Astrocyte (in vitro differentiated cells and primary cell): Measurements from ENCODE around the gene FSD1L.

Experiments
- EZH2 ChIP-seq: IDR thresholded peaks from 2 replicates; pipeline ENCODE4 v1.6.1; 2012; ENCODE audit warnings: mild to moderate bottlenecking, low read length, inconsistent platforms; ENCODE audit not compliant: insufficient read depth
- TF ChIP-seq, protein P1 (sequence below): IDR thresholded peaks from 2 replicates; pipeline ENCODE4 v1.5.1; 2011; ENCODE audit warnings: low read depth, mild to moderate bottlenecking, inconsistent platforms, low read length, moderate library complexity; ENCODE audit not compliant: insufficient read depth

DNA sequence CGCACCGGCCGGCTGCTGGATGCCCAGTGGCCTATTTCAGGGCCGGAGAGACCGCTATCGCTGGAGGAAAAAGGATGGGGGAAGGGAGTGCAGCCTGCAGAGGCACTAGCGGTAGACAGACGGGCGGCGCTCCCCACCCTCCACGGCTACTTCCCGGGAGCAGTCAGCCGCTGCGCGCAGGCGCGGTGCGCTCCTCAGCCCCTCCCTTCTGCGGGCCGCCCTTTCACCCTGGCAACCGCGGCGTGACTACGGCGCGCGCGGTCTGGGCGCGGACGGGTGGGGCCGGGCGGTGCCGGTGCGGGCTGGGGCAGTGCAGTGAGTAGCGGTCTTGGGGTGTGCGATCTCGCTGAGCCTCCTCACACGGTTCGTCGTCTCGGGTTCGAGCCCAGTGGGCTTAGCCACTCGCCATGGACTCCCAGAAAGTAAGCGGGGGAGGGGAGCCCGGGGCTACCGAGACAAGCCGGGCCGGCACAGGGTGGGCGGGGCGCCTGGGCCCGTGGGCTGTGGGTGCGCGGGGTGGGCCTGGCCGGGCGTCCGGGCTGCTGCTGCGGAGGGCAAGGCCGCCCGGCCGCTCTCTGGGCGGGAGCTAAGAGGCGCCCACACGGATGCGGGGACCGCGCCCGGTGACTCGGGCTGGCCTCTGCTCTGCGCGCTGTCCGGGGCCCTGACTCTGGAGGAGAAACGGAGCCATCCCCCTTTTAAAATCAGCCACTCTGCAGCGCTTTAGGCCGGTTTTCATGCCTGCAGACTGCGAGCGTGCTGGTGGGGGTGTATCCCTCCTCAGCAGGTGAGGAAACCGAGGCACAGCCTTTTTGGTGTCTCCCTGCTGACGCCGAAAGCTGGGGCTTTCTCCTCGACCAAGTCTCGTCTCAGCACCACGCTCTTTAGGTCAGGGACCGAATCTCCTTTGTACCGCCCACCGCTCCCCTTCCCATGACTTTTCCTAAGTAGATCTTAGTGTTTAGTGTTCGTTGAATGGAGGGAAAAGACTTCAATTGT lies at the start of gene FSD1L:
- TF ChIP-seq, protein P1, sequence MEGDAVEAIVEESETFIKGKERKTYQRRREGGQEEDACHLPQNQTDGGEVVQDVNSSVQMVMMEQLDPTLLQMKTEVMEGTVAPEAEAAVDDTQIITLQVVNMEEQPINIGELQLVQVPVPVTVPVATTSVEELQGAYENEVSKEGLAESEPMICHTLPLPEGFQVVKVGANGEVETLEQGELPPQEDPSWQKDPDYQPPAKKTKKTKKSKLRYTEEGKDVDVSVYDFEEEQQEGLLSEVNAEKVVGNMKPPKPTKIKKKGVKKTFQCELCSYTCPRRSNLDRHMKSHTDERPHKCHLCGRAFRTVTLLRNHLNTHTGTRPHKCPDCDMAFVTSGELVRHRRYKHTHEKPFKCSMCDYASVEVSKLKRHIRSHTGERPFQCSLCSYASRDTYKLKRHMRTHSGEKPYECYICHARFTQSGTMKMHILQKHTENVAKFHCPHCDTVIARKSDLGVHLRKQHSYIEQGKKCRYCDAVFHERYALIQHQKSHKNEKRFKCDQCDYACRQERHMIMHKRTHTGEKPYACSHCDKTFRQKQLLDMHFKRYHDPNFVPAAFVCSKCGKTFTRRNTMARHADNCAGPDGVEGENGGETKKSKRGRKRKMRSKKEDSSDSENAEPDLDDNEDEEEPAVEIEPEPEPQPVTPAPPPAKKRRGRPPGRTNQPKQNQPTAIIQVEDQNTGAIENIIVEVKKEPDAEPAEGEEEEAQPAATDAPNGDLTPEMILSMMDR: no peak
- no peak for TF ChIP-seq EZH2
